Measurements from ENCODE around the gene FDPS. TPM values are rescaled to one million over a fixed set of nuclear protein-coding genes. Genes with fewer than 3 reads are reported as not detected.
A peak's percentile ranks its signal among the peaks of the same experiment; 100 is the strongest.

Gene FDPS
- total RNA-seq, 1 donor from 2014 or later: 215 TPM

GRCh38 chr1:155272466-155273342, 36.0 kb upstream of the FDPS start:
- Mint-ChIP-seq H3K36me3 (peaks cover 29% of the 10 kb centered on the region), H3K27ac (peak overlapping the region; percentile 84), H3K4me1 (peaks cover 33% of the 10 kb centered on the region), H3K27me3 (ENCODE audit: insufficient read depth, low read depth) (peaks cover 3% of the 10 kb centered on the region), H3K4me3 (peak overlapping the region; percentile 95), H3K9me3 (no peaks in the 10 kb centered on the region)
- Histone ChIP-seq H3K36me3 (peaks cover 8% of the 10 kb centered on the region), H3K4me2 (peak overlapping the region; percentile 88), H3K4me3 (peak overlapping the region; percentile 80), H3K27me3 (peaks cover 3% of the 10 kb centered on the region), H3K79me2 (ENCODE audit: low read depth) (peaks cover 40% of the 10 kb centered on the region), H3K27ac (peak overlapping the region; percentile 81), H4K20me1 (ENCODE audit: low read depth) (peaks cover 36% of the 10 kb centered on the region), H2AFZ (replicated peaks) (no peak overlapping the region), H3F3A (ENCODE audit: low read depth) (peaks cover 60% of the 10 kb centered on the region), H3K4me1 (peaks cover 19% of the 10 kb centered on the region), H3K9me3 (ENCODE audit: low read depth) (no peaks in the 10 kb centered on the region), H3K9ac (peak overlapping the region; percentile 65)
- TF ChIP-seq EZH2phosphoT487 (IDR thresholded peaks at IDR 0.05) (no peak), CTCF (IDR thresholded peaks at IDR 0.05) (no peak), EZH2 (IDR thresholded peaks at IDR 0.05) (no peak)
- DNase-seq (ENCODE audit: low spot score): no peak

GRCh38 chr1:155273343-155274245, 35.1 kb upstream of the FDPS start, which contains the start of gene CLK2:
Gene CLK2 (minus strand): TSS chr1:155273504. CDS start chr1:155270977, 2,527 bp downstream.
- Mint-ChIP-seq H3K4me3 (peak within 1 kb of the TSS; percentile 95), H3K27me3 (ENCODE audit: insufficient read depth, low read depth) (peaks cover 3% of the 10 kb centered on the region), H3K4me1 (peaks cover 36% of the 10 kb centered on the region), H3K9me3 (no peaks in the 10 kb centered on the region), H3K36me3 (peaks cover 23% of the 10 kb centered on the region), H3K27ac (peak within 1 kb of the TSS; percentile 90)
- H3K27me3 ChIP-seq: peaks cover 6% of the 10 kb centered on the region
- H3K27ac ChIP-seq: peak within 1 kb of the TSS; percentile 81
- no peaks in the 10 kb centered on the region for H3K9me3 ChIP-seq (ENCODE audit: low read depth)
- peak; percentile 99 for DNase-seq (ENCODE audit: low spot score)
- peaks cover 62% of the 10 kb centered on the region for H3F3A ChIP-seq (ENCODE audit: low read depth)
- H3K36me3 ChIP-seq: peaks cover 6% of the 10 kb centered on the region
- H2AFZ ChIP-seq (replicated peaks): peak within 1 kb of the TSS; percentile 71
- H3K79me2 ChIP-seq (ENCODE audit: low read depth): peaks cover 40% of the 10 kb centered on the region
- peaks cover 27% of the 10 kb centered on the region for H3K4me1 ChIP-seq
- peaks cover 38% of the 10 kb centered on the region for H4K20me1 ChIP-seq (ENCODE audit: low read depth)
- TF ChIP-seq CTCF (IDR thresholded peaks at IDR 0.05) (peak; percentile 4), EZH2 (IDR thresholded peaks at IDR 0.05) (no peak), EZH2phosphoT487 (IDR thresholded peaks at IDR 0.05) (no peak)
- peak within 1 kb of the TSS; percentile 80 for H3K4me3 ChIP-seq
- H3K4me2 ChIP-seq: peak within 1 kb of the TSS; percentile 88
- peak within 1 kb of the TSS; percentile 65 for H3K9ac ChIP-seq

- H3K27me3 Mint-ChIP-seq (ENCODE audit: insufficient read depth, low read depth): peaks cover 3% of the 10 kb centered on the region
- Histone ChIP-seq H3F3A (ENCODE audit: low read depth) (peaks cover 43% of the 10 kb centered on the region), H3K27ac (no peak within 1 kb of the TSS), H3K36me3 (no peaks in the 10 kb centered on the region), H2AFZ (replicated peaks) (peak within 1 kb of the TSS; percentile 81), H3K4me3 (peak within 1 kb of the TSS; percentile 77), H4K20me1 (ENCODE audit: low read depth) (peaks cover 29% of the 10 kb centered on the region), H3K79me2 (ENCODE audit: low read depth) (peaks cover 8% of the 10 kb centered on the region), H3K27me3 (peaks cover 6% of the 10 kb centered on the region), H3K9ac (no peak within 1 kb of the TSS), H3K9me3 (ENCODE audit: low read depth) (no peaks in the 10 kb centered on the region), H3K4me1 (peaks cover 28% of the 10 kb centered on the region), H3K4me2 (peak within 1 kb of the TSS; percentile 98)
- TF ChIP-seq EZH2 (IDR thresholded peaks at IDR 0.05) (no peak), CTCF (IDR thresholded peaks at IDR 0.05) (peak; percentile 69), EZH2phosphoT487 (IDR thresholded peaks at IDR 0.05) (no peak)
- H3K9me3 Mint-ChIP-seq: no peaks in the 10 kb centered on the region
- H3K27ac Mint-ChIP-seq: no peak within 1 kb of the TSS
- peaks cover 12% of the 10 kb centered on the region for H3K36me3 Mint-ChIP-seq
- peaks cover 39% of the 10 kb centered on the region for H3K4me1 Mint-ChIP-seq
- DNase-seq (ENCODE audit: low spot score): peak; percentile 100
- H3K4me3 Mint-ChIP-seq: peak within 1 kb of the TSS; percentile 76
Observed at GRCh38 chr1:155277070-155277901, 31.4 kb upstream of the FDPS start, which contains the start of gene HCN3. Gene HCN3 (plus strand): TSS chr1:155277463. CDS start chr1:155277591, 128 bp downstream.

Measured in neural progenitor cell (in vitro differentiated cells).